Right lobe of liver (tissue), 4 donors: ENCODE data around the gene PADI3.

Experiments
- CTCF ChIP-seq, 4 donors: fragments of 200-600 bp in 3 of 4; fragments of 450-650 bp in 1 of 4; IDR thresholded peaks; one replicate each; pipeline versions ENCODE4 v1.5.1 to v1.8.0; 2016 to 2022; ENCODE audit warnings: antibody characterized with exemption in 4 of 4, mild to moderate bottlenecking in 2 of 4
- POLR2A ChIP-seq: fragments of 450-650 bp; IDR thresholded peaks from one replicate; pipeline ENCODE4 v1.6.1; 2017; ENCODE audit warnings: antibody characterized with exemption, mild to moderate bottlenecking
- donor health status: DM: no; HTN: no; CAD: no.
- donor health status: DM: no; HTN: no; CAD: no.
- donor health status: DM: no; HTN: yes; CAD: no.

GRCh38 chr1:17305576-17306095, 56.7 kb downstream of the PADI3 start:
- TF ChIP-seq CTCF (IDR thresholded peaks at IDR 0.05) (no peak), POLR2A (no peak)
